ENCODE measurements around the gene CPTP.

Gene CPTP

GRCh38 chr1:1354271-1355247 is 30.0 kb downstream of the CPTP start:
- Histone ChIP-seq H3K4me3 (peak overlapping the region; percentile 18), H3K36me3 (replicated peaks) (no peaks in the 10 kb centered on the region), H3K9me3 (no peaks in the 10 kb centered on the region), H3K4me1 (peaks cover 8% of the 10 kb centered on the region), H3K27me3 (ENCODE audit: low read depth) (peaks cover 17% of the 10 kb centered on the region)
- DNase-seq (ENCODE audit: low spot score in 2 of 2) = no peak
- in situ Hi-C loops (cut with MboI; ENCODE audit: low sequenced_read_pairs) = no loop called here

- peaks cover 8% of the 10 kb centered on the region for H3K4me1 ChIP-seq
- no peaks in the 10 kb centered on the region for H3K9me3 ChIP-seq
- H3K4me3 ChIP-seq = peak overlapping the region; percentile 8; the same call in 1 of the 2 replicates
- in situ Hi-C loops (cut with MboI; ENCODE audit: low sequenced_read_pairs) = no loop called here
- H3K27me3 ChIP-seq (ENCODE audit: low read depth) = peaks cover 17% of the 10 kb centered on the region
- DNase-seq (ENCODE audit: low spot score in 2 of 2) = peak in 1 of 2 experiments; percentile 68
- no peaks in the 10 kb centered on the region for H3K36me3 ChIP-seq (replicated peaks)
These were observed 30.8 kb downstream of the CPTP start for GRCh38 chr1:1355416-1355815.

GRCh38 chr1:1356166-1356795 is 31.7 kb downstream of the CPTP start:
- no peak for DNase-seq (ENCODE audit: low spot score in 2 of 2)
- Histone ChIP-seq H3K36me3 (replicated peaks) (no peaks in the 10 kb centered on the region), H3K4me1 (peaks cover 8% of the 10 kb centered on the region), H3K4me3 (no peak overlapping the region), H3K27me3 (ENCODE audit: low read depth) (peaks cover 17% of the 10 kb centered on the region), H3K9me3 (no peaks in the 10 kb centered on the region)
- in situ Hi-C loops (cut with MboI; ENCODE audit: low sequenced_read_pairs) = no loop called here

GRCh38 chr1:1356796-1357401 is 32.3 kb downstream of the CPTP start:
- no peak for DNase-seq (ENCODE audit: low spot score in 2 of 2)
- in situ Hi-C loops (cut with MboI; ENCODE audit: low sequenced_read_pairs) = no loop called here
- Histone ChIP-seq H3K4me1 (peaks cover 8% of the 10 kb centered on the region), H3K27me3 (ENCODE audit: low read depth) (peaks cover 17% of the 10 kb centered on the region), H3K4me3 (no peak overlapping the region), H3K36me3 (replicated peaks) (no peaks in the 10 kb centered on the region), H3K9me3 (no peaks in the 10 kb centered on the region)

GRCh38 chr1:1357871-1358432 is 33.4 kb downstream of the CPTP start:
- DNase-seq (ENCODE audit: low spot score in 2 of 2) = no peak
- H3K9me3 ChIP-seq = no peaks in the 10 kb centered on the region
- H3K4me1 ChIP-seq = peaks cover 8% of the 10 kb centered on the region
- H3K27me3 ChIP-seq (ENCODE audit: low read depth) = peaks cover 17% of the 10 kb centered on the region
- in situ Hi-C loops (cut with MboI; ENCODE audit: low sequenced_read_pairs) = no loop called here
- H3K36me3 ChIP-seq (replicated peaks) = no peaks in the 10 kb centered on the region
- no peak overlapping the region for H3K4me3 ChIP-seq

GRCh38 chr1:1358433-1359271 is 34.0 kb downstream of the CPTP start, which contains the start of gene MXRA8:
TSS of gene MXRA8 (minus strand) at chr1:1358555. CDS start at chr1:1358504, 51 bp downstream.
- peaks cover 13% of the 10 kb centered on the region for H3K27me3 ChIP-seq (ENCODE audit: low read depth)
- H3K4me1 ChIP-seq = peaks cover 6% of the 10 kb centered on the region
- no peak for DNase-seq (ENCODE audit: low spot score in 2 of 2)
- no peaks in the 10 kb centered on the region for H3K9me3 ChIP-seq
- no peak within 1 kb of the TSS for H3K4me3 ChIP-seq
- H3K36me3 ChIP-seq (replicated peaks) = no peaks in the 10 kb centered on the region
- in situ Hi-C loops (cut with MboI; ENCODE audit: low sequenced_read_pairs) = no loop called here

GRCh38 chr1:1359308-1359663 is 34.7 kb downstream of the CPTP start:
- H3K36me3 ChIP-seq (replicated peaks) = no peaks in the 10 kb centered on the region
- no peaks in the 10 kb centered on the region for H3K9me3 ChIP-seq
- H3K4me1 ChIP-seq = peaks cover 2% of the 10 kb centered on the region; the same call in 1 of the 2 replicates
- no peak for DNase-seq (ENCODE audit: low spot score in 2 of 2)
- peaks cover 6% of the 10 kb centered on the region for H3K27me3 ChIP-seq (ENCODE audit: low read depth)
- in situ Hi-C loops (cut with MboI; ENCODE audit: low sequenced_read_pairs) = no loop called here
- H3K4me3 ChIP-seq = no peak overlapping the region

- no peak overlapping the region for H3K4me3 ChIP-seq
- no peaks in the 10 kb centered on the region; the same call in 1 of the 2 replicates for H3K4me1 ChIP-seq
- no peaks in the 10 kb centered on the region for H3K36me3 ChIP-seq (replicated peaks)
- H3K27me3 ChIP-seq (ENCODE audit: low read depth) = peaks cover under 1% of the 10 kb centered on the region
- H3K9me3 ChIP-seq = no peaks in the 10 kb centered on the region
- in situ Hi-C loops (cut with MboI; ENCODE audit: low sequenced_read_pairs) = no loop called here
- no peak for DNase-seq (ENCODE audit: low spot score in 2 of 2)
These were observed 35.3 kb downstream of the CPTP start for GRCh38 chr1:1359664-1360468.

- Histone ChIP-seq H3K36me3 (replicated peaks) (no peaks in the 10 kb centered on the region), H3K4me1 (no peaks in the 10 kb centered on the region), H3K27me3 (ENCODE audit: low read depth) (no peaks in the 10 kb centered on the region), H3K9me3 (no peaks in the 10 kb centered on the region), H3K4me3 (no peak overlapping the region)
- DNase-seq (ENCODE audit: low spot score in 2 of 2) = no peak
- in situ Hi-C loops (cut with MboI; ENCODE audit: low sequenced_read_pairs) = no loop called here
These were observed 36.0 kb downstream of the CPTP start for GRCh38 chr1:1360506-1361169.

- DNase-seq (ENCODE audit: low spot score in 2 of 2) = no peak
- no peak overlapping the region for H3K4me3 ChIP-seq
- H3K9me3 ChIP-seq = peaks cover 4% of the 10 kb centered on the region; the same call in 1 of the 2 replicates
- in situ Hi-C loops (cut with MboI; ENCODE audit: low sequenced_read_pairs) = no loop called here
- no peaks in the 10 kb centered on the region for H3K27me3 ChIP-seq (ENCODE audit: low read depth)
- no peaks in the 10 kb centered on the region for H3K36me3 ChIP-seq (replicated peaks)
- no peaks in the 10 kb centered on the region for H3K4me1 ChIP-seq
These were observed 36.8 kb downstream of the CPTP start for GRCh38 chr1:1361233-1361981.

- in situ Hi-C loops (cut with MboI; ENCODE audit: low sequenced_read_pairs) = no loop called here
- Histone ChIP-seq H3K27me3 (ENCODE audit: low read depth) (no peaks in the 10 kb centered on the region), H3K4me1 (no peaks in the 10 kb centered on the region), H3K36me3 (replicated peaks) (no peaks in the 10 kb centered on the region), H3K4me3 (no peak overlapping the region), H3K9me3 (peaks cover 4% of the 10 kb centered on the region; the same call in 1 of the 2 replicates)
- DNase-seq (ENCODE audit: low spot score in 2 of 2) = no peak
These were observed 37.4 kb downstream of the CPTP start for GRCh38 chr1:1361982-1362423.
